Non-pigmented ciliary epithelial cell (primary cell): ENCODE measurements around the gene UNC50.
A peak's percentile ranks its signal among the peaks of the same experiment; 100 is the strongest.

Experiments used
- DNase-seq: peaks from one replicate; pipeline ENCODE4 v3.0.0-alpha.2; 2010; ENCODE audit warnings: low read depth

The UNC50 gene, protein sequence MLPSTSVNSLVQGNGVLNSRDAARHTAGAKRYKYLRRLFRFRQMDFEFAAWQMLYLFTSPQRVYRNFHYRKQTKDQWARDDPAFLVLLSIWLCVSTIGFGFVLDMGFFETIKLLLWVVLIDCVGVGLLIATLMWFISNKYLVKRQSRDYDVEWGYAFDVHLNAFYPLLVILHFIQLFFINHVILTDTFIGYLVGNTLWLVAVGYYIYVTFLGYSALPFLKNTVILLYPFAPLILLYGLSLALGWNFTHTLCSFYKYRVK

DNA sequence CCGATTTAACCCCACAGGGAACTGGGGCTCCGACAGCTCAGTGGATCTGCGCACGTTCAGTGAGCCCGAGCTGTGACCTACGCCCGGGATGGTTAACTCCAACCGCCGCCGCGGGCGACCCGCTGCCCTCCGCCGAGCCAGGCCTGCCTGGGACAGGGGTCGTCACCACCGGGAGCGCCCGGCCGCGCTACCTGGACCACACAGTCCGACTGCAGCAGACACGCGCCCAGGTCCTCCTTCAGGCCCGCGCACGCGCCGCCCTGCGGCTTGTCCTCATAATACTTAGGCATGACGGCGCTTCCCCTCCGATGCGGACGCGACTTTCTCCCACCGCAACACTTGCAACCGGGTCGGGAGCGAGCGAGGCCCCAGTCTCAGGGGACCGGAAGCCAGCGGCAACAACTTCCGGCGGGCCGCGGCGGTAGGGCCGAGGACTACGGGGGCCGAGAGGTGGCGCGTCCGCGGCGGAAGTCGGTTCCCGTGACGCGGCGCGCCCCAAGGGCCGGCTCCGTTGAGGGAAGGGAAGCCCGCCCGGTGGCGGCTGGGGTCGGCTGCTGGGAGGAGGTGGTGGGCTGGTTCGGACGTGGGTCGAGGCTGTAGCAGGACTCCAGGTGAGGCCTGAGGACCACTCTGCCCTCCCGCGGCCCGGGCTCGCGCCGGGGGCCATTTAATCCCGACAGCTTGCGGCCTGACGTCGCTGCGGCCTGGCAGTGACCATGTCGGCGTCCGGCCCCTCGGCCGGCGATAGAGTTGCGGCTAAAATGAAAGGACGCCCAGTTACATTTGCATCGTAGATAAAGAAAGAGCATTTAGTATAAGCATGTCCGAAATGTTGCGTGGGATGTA is at the start of gene UNC50, which contains the start of gene COA5:
Gene UNC50 (plus strand): TSS at position 474 of the 846 bp plus-strand sequence. CDS start 1,171 bp downstream, outside the sequence.
Gene COA5 (minus strand): TSS at position 397 of the 846 bp plus-strand sequence. CDS start 107 bp downstream, at position 290.
- peak; percentile 36 for DNase-seq

DNA sequence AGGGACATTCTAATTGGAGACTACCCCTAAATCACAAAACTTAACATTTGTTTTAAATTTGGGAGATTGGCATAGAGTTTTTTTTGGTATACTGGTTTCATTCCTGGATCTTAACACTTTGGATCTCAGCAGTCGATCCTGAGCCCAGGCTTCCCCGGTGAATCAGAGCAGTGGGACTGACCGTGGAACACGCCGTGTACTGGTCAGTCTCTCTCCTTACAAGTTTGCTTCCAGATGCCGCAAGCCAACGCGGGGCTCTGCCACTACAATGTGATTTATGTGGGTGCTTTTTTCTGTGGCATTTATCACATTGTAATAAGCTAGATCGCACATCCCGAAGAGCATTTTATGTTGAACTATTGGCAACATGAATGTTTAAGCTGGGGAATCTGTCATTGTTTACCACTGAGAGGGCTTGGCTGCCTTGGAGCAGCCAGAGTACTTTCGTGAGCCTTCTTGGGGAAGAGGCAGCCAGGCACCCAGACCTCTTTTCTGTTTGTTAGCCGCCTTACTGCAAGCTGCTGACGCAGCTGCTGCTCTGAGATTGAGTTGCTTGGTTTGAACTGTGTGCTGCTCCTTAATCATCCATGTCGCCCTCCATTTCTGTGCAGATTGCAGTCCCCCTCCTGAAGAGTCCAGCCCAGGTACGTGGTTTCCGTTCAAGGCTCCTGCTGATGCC is 49.4 kb upstream of the UNC50 start:
- no peak for DNase-seq

DNA sequence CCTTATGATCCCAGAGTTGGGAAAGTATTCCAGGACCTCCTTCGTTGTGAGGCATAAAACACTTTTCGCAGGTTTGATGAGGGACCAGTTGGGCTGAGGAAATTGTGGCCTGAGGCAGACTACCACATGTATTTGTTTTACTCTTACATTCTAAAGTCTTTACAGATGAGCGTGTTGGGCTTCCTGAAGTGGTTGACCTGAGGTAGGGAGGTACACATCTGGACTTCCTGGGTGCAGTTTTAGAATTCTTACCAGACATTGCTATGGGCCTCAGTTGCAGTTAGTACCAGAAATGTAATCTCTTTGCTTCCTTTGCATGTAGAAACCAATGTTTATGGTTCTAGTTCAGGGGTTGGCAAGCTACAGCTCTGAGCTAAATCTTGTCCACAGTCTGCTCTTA is 48.8 kb upstream of the UNC50 start:
- no peak for DNase-seq

DNA sequence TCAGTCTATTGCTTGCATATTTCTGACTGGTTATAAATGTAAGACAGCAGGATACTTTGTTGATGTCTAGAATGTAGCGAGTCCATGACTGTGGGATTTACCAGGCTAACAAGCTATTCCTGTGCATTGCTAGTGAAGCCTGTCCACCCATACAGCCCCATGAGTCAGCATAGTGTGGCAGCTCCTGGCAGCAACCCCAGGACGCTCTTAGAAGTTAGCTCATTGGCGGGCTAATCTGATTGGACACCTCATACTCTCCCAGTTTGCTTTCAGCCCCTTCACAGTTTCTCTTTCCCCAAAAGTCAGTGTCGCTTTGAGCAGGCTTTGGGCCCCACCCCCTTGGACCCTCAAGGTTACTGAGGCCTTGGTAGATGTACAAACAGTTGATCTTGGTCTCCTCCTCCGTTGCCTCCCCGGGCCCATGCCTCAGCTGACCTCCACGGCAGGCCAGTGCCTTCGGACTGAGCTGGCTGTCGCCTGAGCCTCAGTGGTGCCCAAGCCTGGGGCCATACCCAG is 48.1 kb upstream of the UNC50 start:
- DNase-seq = peak; percentile 81

DNA sequence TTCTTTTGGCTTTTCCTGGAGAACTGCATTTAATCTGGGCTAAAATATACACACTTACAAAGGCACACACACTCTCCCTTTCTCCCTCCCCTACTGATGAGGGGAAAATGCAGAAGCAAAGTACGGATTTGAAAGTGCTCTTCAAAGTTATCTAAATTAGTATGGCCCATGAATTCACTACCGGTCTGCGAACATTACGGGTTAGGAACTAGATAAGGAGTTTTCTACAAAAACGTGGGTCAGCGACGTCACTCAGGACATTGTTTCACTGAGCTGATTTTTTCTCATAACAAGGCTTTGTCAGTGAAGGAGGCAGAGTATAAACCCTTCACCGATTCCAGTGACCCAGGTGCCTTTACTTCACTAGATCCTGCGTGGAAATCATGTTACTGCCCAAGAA is 47.4 kb upstream of the UNC50 start:
- DNase-seq = no peak

DNA sequence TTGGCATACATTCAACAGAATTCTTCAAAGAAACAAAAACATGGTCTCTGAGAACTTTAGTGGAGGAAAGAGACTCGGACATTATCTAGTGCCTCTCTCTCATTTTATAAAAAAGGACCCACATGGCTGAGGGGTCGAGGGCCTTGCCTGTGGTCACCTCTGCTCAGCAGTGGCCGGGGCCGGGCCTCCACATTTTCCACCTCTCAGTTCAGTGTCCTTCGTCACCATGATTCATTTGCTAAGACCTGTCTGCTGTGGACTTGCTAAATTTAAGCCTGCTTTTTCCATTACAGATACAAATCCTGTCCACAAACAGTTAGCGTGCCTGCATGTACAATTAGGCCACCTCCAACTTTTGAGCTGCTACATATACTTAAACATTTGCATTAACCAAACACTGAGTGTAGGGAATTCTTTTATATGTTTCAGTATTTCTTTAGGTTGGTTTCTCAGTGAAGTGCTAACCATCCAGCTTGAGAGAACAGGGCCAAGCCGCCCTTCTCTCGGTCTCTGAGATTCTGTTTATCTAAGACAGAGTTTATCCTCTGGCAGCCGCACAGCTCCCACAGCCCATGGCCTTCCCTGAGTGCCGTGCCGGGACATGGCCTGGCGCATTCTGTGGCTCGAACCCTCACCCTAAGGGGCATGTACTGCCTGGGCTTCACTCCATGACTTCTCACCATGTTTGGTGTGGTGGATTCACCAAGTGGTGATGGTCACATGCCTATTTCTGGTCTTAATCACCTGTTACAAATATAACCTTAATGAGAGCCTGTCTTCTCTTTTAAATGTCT is 46.3 kb upstream of the UNC50 start:
- DNase-seq = no peak

DNA sequence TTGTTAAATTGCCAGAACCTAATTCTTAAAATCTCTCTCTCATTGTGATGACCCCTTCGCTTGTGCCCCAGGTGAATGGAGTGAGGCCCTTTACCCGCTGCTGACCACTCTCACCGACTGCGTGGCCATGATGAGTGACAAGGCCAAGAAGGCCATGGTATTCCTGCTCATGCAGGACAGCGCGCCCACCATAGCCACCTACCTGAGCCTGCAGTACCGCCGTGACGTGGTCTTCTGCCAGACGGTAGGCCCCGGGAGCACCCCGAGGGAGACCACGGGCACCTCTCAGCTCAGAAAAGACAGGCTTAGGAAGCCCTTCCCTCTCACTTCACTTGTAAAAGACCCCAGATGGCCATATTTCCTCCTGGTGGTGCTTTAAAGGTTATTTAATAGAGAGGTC is 45.0 kb upstream of the UNC50 start:
- no peak for DNase-seq

DNA sequence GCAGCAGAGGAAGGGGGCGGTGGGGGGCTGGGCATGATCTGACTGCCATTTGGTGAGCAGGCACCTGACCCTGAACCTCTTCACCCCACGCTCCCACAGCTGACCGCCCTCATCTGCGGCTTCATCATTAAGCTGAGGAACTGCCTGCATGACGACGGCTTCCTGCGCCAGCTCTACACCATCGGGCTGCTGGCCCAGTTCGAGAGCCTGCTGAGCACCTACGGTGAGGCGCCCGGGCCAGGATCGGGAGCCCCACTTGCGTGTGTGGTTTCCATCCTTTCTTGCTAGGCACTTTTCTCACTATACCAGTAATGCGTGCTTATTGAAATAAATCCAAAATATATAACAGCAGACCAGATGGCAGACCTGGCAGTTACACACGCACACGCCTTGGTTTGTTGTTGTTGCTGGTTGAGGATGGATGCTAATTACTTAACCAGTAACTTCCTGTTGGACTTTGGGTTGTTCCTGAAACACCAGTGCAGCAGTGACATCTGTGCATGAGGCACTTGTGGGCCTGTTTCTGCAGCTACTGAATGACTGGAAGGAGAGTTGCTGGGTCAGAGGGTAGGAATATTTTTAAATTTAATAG is 43.8 kb upstream of the UNC50 start:
- no peak for DNase-seq

DNA sequence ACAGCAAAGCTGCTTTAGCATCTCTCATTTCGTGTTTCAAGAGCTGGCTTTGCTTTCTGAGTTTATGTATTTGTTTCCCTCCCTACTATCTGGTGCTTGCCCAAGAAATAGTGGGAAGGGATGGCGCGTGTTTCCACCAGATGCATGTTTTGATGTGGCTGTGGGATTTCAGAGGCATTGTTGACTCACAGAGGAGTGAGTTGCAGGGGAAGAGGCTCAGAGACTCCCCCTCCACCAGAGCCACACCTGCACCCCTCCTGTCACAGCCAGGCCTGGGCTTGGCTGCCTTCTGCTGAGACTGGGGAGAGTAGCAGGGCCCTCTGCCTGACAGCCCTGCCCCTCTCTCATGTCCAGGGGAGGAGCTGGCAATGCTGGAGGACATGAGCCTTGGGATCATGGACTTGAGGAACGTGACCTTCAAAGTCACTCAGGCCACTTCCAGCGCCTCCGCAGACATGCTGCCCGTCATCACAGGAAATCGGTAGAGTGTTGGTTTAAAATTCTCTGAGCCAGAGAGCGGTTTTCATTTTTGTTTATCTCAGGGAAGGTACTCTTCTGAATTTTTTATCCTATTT is 43.0 kb upstream of the UNC50 start:
- no peak for DNase-seq

DNA sequence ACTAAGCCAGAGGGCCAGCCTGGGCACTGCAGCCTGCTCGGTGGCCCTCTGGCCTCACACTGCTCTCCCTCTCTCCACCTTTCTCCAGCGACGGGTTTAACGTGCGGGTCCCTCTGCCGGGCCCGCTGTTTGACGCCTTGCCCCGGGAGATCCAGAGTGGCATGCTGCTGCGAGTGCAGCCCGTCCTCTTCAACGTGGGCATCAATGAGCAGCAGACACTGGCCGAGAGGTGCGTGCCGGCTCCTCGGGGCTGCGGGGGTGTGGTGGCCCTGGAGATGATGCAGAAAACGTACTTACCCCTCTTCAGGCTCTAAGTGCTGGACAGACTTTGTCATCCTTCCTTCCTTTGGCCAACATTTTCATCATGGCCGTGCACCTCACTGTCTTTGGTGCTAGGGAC is 42.4 kb upstream of the UNC50 start:
- DNase-seq = no peak

DNA sequence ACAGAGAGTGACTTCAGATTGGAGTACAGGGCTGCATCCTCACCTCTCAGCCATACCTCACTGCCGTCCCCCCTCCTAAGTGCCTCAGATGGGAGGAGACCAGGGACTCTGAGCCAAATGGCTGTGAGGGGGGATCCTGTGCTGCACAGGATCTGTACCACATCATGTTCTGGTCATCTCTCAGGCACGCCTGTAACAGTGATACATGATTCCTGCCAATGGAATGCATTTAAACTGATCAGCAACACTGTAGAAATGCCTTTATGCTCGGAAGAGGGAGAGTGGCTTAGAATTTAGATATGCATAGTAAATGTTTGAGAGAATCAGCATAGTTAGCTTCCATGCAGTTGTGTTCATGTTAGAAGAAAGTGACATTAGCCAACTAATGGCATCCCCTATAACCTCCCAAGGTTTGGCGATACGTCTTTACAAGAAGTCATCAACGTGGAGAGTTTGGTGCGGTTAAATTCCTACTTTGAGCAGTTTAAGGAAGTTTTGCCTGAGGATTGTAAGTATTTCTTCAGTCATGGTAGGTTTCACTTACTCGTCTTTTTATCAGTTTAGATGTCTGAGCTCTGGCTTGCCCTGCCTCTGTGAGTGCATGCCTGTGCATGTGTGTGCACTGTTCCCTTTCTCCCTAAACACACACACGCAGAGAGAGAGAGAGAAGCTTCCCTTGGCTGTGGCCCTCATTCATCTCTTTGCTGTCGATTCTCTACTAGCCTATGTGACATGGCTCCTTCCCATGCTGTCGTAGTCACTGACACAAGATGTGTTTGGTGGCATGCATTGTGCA is 40.0 kb upstream of the UNC50 start:
- peak; percentile 14 for DNase-seq

DNA sequence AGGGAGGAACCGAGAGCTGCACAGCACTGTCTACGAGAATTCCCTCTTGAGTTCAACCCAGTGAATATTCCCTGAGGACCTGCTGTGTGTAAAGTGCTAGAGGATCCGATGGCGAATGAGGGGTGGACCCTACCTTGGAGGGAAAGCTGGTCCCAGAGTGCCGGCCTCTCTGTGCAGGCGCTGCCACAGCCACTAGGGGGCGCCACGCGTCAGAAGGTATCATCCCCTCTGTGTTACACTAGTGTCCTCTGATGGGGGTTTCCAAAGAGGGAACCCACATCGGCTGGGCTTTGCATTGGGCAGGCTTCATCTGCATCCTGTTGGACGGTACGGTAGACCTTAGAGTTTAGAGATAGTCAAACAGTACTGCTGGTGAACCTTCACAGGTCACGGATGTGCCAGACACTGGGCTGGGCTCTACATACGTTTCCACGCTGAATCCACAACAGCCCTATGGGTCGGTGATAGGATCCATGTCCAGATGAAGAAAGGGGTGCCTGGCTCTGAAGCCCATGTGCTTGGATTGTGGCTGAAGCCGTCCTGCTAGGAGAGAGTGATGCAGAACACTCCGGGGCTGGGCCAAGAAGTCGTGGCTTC is 39.1 kb upstream of the UNC50 start:
- DNase-seq = no peak

DNA sequence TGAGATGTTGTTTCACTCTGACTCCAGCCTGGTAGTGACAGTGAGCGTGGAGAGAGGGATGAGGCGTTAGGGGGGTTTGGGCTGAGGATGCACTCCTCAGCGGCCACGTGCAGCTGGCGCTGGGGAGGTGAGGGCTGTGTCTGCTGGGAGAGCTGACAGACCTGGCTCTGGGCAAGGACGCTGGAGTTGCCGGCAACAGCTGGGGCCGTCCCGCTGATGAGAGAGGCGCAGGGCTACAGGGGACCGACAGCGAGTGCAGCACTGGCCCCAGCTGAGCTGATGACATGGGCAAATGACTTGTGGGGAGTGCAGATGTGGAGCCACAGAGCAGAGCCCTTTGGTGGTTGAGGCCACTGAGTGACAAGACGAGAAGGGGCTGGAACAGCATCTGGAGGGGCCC is 38.5 kb upstream of the UNC50 start:
- DNase-seq = no peak

DNA sequence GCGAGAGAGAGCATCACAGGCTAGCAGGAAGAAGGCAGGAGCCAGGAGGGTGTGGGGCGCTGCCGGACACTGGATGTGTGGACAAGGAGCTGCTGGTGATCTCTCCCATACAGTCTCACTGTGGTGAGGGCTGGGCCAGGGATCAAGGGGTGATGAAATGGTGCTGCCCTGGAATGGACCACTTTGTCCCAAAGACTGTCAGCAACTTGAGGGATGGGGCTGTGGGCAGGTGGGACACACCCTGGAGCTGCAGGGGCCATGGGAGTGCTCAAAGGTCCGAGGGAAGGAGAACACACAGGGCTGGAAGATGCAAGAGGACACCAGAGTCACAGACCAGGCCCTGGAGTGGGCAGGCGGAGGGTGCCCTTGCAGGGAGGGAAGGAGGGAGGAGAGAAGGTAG is 38.0 kb upstream of the UNC50 start:
- DNase-seq = no peak

DNA sequence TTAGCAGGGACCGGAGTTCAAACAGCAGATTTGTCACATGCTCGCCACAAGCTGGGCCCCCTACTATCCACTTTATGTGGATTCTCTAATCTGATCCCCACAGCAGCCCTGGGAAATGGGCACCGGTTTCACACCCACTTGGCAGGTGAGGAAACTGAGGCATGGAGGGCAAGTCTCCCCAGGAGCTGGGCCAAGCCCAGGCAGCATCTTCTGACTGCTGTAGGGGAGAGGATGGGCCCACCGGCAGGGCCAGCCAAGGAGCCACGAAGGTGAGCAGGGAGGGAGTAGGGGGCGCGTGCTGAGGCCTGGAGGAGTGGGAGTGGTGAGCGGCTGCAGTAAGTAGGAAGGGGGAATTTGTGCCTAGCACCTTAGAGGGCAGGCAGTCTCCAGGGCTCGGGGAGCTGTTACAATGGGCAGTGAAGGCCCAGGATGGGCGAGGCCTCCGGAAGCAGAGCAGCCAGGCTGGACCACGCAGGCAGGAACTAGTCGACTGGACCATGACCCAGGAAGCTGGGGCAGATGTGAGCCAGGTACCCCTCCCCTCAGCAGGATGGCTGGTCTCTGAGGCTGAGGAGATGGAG is 37.2 kb upstream of the UNC50 start:
- DNase-seq = no peak

DNA sequence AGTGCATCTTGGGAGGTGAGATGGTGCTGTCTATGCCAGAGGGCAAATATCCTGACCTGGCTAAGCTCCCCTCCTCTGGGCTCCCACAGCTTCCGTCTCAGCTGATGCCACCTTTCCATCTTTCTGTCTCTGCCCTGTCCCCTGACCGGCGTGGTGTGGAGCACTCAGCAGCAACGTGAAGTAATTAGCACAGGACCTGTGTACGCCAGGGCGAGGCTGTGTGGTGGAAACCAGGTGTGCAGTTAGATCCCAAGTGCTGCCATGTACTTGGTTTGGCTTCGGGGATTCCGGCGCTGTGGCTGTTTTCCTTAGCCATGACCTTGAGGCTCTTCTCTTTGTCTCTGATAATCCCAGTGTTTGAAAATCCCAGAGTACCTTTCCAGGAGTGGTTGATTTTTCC is 36.6 kb upstream of the UNC50 start:
- DNase-seq = no peak

DNA sequence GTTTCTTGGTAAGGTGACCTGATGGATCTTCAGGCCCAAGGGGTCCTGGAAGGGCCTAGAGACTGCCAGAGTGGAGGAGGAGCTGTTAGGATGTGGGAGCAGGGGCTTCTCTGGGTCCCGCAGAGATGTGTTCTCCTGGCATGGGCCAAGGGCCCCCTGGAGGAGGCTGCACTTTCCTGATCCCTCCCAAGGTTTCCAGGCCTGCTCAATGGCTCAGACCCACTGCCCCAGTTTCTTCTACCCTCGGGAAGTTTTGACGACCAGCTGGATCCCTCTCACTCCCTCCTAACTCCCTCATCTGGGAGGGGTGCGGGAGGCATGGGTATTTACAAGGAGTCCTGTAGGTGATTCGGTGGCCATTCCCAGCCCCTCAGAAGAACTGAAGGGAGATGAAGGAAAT is 36.2 kb upstream of the UNC50 start:
- DNase-seq = no peak

DNA sequence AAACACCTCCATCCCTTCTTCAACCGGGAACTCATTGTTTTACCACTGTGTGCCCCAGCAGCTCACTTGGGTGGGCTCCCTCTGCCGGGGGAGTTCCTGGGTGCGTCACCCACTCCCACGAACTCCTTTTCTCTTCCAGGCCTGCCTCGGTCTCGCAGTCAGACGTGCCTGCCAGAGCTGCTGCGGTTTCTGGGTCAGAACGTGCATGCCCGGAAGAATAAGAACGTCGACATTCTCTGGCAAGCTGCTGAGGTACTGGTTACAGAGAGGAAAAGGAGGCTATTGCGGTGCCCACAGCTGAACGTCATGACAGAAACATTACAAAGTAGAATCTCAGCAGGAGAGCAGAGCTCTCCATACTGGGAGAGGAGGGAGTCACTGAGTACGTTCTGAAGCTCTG is 35.7 kb upstream of the UNC50 start:
- no peak for DNase-seq

DNA sequence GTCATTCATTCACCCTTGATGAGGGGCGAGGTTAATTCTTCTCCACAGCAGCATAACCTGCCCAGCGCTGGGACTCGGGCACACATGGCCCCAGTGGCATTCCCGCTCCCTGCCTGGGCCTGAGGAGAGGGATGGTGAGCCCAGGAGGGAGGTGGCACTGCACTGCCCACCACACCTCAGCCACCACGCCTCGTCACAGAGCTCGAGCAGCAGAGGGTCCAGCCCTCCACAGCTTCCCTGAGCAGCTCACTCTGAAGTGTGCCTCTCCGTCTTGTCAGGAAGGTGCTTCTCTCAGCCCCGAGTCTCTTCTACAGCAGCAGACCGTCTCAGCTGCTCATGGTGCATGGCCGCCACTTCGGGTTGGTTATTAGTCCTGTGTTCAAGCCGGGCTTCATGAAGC is 35.0 kb upstream of the UNC50 start:
- DNase-seq = no peak
